Stimulated activated CD8-positive, alpha-beta memory T cell treated with anti-CD3 and anti-CD28 coated beads, Interleukin-7, amount 100 ng/mL, for 48 hours (primary cell): ENCODE data around the gene CAMK2A.

Experiments used
- DNase-seq, 2 donors: peaks; one replicate each; pipeline ENCODE4 v3.0.0-alpha.2; 2020; ENCODE audit warnings: low read depth in 1 of 2; ENCODE audit errors: extremely low read depth in 1 of 2

The CAMK2A gene

DNA sequence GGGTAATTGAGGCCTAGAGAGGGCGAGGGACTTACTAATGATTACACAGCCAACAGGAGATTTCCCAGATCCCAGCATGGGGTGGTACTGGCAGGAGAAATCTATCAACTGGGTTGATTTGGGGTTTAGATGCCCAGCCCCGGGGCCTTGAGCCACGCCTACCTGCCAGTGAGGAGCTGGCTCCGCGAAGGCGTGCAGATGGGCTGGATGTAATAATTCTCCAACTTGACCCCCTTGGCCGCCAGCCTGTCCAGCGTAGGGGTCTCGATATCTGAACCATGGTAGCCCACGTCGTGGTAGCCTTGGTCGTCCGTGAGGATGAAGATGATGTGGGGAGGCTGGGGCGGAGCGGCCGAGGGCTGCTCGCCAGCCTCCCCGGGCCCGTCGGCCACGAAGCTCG lies 12.3 kb upstream of the CAMK2A start:
- no peak for DNase-seq

DNA sequence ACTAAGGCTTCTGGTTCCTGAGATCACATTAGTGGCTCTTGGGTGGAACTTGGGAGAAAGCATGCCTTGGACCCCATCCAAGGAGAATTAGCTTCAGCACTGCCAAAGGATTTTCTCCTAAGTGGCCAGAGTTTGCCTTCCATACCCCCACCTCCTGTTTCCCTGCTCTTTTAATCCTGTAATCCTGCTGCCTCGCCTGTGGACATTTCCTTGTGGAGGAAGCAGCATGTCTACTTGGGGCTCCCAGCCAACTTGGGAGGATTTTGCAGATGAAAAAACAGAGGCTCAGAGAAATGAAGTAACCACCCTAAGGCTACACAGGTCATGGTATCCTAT lies 11.6 kb upstream of the CAMK2A start:
- no peak for DNase-seq

DNA sequence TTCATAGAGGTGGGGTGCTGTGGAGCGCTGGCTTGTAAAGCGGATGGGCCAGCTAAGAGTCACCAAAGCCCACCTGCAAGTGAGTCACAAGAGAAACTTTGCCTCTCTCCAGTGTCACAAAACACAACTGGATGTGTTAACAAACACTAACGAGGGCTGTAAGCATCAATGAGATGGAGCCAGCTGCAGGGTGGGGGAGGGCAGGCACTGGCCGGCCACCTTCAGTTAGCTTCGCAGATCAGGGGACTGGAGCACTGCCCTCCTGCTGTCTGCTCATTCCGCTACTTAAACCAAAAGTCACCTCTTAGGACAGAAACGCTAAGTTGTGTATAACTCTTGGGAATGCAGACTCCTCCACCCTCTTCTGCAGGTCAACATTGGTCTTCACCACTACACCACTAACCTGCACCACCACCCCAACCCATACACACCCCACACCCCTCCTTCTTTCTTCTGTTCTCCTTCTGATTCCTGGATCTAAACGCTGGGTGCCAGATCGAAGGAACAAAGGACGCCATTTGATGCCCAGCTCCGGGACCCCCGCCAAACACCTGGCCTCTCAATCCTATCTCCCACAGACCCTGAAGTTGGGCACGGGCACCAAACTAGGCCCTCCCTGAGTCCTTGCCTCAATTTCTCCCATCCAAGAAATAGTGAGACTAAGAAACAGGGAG lies 11.1 kb upstream of the CAMK2A start:
- DNase-seq: no peak

DNA sequence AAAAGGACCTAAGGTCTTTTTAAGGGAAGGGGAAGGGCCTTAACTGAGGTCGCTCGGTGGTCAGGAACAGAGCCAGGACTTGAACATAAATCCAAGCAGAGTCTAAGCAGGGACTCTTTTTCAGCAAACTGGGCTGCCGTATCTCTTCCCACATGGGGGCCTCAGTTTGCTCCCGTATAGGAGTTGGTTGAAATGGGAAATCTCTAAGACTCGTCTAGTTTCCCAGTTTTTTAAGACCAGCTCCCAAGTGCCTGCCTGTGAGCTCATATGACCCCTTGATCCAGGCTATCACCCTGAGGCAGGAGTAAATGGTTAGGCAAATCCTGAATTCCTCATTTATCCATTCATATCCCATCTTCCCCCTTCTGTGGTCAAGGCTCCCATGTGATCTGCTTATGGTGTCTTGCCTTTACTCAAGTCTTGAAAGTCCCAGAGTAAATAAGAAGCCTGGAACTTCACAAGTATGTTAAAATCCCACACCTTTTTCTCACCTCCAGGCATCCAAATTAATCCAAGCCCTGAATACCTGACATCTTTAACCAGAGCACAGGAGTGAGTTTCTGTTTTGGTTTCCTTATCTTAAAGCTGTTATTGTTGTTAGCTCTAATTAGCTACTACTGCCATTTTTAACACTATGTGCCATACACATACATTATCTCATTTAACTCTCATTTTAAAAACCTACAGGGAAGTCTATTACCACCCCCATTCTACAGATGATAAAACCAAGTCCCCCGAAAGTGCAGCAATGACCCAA lies 10.2 kb upstream of the CAMK2A start:
- no peak for DNase-seq

DNA sequence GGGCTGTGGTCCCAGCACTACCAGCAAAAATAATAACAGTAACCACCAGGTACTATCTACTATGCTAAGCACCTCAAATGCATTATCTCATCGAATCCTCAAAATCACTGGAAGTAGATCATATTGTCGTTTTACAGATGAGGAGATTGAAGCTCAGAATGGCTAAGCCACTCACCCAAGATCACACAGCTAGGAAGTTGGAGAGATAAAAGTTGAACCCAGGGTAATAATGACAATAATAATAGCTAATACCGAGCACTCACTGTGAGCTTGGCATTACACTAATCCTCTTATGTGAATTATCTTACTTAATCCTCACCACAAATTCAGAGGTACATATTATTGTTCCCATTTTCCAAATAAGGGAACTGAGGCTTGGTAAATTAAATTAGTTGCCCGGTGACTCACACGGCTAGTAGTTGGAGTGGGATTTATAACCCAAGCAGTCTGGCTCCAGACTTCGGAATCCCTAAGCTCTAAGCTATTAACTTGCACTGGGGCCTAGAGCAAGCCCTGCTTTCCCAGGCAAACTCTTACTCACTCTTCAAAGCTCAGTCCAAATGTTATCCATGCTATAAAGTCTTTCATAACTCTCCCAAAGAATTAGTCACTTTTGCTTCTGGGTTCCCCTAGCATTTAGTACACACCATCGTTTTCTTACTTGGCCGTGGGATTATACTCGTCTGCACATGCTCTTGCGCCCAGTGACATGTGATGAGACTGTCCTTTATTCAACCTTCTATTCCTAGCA lies 9.3 kb upstream of the CAMK2A start:
- no peak for DNase-seq

DNA sequence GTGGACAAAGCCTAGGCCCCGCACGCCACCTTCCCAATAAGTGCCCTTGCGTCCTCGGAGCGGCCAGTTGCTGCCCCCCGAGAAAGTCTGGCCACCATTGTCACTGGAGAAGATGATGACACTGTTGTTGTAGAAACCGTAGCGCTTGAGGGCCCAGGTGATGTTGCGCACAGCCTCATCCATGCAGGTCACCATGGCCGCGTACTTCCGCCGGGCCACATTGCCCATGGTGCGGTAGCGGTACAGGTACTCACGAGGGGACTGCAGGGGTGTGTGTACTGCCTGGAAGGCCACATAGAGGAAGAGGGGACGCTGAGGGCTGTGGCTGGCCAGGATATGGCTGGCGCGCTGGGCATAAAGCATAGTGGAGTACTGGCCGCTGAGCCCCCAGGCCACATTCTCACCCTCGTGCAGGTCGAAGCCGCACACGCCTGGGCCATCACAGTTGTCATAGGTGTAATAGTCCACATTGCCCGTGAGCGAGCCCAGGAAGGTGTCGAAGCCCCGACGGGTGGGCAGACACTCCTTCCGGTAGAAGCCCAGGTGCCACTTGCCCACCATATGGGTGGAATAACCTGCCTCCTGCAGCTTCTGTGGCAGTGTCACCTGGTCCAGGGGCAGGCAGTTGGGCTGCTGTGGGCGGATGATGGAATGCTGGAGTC lies 8.5 kb upstream of the CAMK2A start:
- no peak for DNase-seq

DNA sequence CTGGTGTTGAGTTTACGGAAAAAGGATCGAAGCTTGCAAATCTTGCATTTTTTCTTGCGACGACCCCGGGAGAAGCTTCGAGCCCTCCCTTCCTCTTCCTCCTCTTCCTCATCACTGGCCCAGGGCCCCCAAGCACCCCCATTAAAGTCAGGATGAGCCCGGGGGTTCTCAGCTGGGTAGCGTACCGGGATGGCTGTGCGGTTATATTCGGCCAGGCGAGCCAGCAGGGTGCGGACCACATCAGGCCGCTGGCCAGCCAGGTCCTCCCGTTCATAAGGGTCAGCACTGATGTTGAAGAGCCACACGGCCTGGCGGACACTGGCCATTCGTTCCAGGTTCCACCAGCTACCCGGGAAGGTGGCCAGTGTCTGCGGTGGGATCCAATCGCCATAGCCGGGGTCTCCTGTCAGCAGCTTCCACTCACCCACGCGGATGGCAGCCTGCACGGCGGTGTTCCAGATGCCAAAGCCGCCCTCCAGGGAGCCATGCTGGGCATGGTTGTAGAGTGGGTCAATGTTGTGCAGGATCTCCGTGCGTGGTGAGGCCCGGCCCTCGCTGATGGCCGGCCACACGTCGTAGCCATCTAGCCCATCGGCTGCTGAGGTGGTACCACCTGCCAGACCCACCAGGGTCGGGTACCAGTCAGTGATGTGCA lies 7.8 kb upstream of the CAMK2A start:
- DNase-seq: no peak

DNA sequence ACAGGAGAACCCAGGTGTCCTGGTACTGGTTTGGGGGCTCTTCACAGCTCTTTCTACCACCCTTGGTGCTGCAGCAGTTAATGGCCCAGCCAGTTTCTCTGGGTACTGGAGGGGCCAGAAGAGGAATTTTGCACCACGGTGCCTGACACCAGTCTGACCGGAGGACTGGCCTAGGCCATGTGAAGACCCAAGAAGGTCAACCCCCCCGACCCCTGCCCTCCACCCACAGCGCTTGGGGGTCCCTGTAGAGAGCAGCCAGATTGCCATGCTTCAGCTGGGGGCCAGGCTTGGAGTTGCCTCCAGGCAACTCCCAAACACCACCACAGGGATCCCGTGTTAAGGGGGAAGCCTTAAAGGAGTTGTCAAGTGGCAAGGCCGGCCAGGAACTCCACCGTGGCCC lies 6.9 kb upstream of the CAMK2A start:
- no peak for DNase-seq

DNA sequence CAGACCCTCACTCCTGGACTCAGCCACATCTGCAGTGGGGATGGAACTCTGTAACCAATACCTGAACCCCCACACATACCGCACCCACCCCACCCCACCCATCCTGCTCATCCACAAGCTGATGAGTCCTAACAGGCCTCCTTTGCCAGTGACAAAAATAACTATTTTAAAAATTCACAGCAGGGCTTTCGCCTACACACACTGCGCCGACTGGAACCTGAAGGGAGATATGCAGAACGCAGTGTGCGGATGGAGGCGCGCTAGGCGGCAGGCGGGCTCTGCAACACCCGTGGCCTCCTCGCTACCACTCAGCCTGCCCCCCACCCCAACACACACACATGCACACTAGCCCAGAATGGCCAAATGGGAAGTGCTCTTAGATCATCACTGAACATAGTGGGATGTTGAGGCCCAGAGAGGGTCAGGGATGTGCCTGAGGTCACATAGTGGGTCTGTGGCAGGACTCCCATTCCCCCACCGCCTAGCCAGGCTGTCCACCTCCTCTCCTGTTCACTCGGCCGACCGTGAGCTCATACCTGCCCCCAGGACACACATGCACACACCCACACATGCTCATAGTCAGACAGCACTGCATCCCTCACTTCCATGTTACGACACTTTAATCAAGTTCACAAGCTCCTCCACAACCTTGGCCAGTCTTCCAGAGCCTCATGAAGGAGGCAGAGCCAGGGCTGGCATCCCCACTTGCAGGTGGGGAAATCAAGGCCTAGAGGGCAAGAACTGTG lies 6.3 kb upstream of the CAMK2A start:
- DNase-seq: no peak

DNA sequence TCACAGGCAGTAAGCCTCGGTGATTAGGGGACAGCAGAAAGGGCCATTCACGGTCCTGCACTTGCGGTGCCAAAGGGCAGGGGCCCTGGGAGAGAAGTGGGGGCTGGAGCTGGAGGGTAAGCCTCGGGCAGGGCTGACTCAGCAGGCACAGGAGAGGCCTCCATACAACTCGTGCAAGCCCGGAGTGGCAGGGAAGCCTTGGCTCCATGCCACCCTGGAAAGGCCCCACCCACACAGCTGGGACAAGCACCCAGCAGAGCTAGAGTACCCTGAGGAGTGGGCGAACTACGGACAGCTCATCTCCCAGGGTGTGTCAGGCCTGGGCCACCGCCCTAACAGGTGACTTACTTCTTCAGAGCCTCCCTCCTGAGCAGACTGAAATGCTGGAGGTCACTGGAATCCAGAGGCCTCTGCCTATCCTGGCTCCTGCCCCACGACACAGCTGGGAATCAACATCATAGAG lies 5.6 kb upstream of the CAMK2A start:
- DNase-seq: no peak

DNA sequence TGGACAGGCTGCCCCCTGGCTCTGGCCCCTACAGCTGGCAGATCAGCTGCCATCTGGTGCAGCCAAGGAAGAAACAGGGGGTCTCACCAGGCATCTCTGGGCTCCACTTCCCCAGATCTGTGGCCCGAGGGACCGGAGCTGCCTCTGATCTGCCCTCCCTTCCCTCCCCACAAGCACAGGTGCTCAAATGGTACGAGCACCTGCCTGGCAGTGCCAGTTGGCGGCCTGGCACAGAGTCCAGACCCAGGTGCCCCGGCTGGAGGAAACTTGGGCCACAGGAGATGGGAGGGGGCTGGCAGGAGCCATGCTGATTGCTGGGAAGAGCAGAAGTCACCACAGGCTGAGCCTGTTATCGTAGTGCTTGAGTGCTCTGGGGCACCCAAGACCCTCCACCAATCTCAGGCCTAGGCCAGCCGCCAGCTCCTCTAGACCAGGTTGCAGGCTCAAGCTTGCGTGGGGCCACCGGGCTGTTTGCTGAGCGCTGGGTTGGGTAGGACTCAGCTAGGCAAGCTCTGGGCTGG lies 5.0 kb upstream of the CAMK2A start:
- no peak for DNase-seq

DNA sequence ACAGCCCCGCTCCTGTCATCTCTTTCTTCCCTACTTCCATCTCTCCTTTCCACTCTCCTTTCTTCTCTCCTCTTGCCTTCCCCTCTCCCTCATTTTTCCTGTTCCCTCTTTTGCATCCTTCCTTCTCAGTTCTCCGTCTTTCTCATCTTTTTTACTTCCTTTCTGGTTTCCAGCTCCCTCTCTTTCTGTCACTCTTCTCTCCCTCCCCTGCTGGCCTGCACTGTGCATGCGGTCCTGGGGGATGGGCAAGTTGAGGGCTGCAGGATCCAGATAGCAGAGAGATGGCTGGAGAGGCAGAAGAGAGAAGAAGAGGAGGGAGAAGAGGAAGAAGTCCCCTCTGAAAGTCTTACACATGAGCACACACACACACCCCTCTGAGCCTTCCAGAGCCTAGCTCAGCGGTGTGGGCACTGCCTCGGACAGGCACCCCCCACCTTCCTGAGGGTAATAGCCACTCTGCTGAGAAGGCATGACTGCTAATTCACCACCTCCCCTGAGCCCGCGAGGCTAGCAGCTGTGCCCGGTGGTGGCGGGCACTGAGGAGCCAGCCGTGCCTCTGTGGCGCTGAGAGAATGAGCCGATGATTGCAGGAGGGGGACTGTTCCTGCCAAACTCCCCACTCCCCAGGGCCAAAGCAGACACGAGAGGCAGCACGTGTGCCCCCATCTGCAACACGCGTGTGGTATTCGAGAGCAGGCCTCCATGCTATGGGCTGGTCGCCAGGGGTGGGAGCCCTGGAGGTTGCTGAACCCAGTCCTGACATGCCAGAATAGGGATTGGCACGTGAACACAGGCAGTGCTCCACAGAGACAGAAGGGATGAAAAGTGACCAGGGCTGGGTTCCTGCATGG lies 3.7 kb upstream of the CAMK2A start:
- no peak for DNase-seq

DNA sequence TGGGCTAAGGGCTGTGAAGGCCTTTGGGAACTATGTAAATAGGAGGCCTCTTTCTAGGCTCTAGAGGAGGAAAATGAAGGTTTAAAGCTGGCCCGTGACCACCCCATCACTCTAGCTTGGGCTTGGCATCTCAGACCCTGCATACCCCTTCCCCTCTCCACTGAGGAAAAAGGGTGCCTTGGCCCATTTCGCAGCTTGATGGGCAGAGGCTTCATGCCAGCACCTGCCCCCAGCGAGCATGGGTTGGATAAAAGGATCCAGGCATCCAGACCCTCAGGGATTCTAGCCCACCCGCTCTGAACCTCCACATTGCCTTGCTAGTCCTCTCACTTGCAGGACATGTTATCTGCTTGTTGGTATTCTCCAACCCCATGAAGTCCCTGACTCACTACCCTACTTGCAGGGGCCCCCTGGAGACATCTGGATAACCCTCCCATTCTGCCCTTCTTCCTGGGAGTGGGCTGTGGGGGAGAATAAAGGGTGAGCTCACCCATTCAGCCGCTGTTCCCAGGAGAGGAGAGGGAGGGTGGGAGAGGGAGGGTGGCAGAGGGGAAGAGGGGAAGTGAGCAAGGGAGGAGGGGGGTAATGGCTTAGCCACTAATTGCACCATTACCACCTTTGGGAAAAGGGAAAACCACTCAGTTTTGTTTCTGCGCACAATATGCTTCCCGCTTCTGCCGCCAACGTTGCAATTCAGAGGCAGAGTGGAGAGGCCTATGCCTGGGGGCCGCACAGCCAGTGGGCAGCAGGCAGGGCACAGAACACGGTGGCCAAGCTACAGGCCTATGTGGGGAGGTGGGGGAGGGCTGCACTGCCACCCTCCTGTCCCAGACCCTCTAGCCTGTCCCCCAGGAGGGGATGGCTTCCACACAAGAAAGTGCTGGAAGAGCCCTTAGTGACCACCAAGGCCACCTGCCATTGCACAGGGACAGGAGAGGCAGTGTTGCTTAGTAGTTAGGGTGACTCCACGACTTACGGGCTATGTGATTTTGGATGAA lies 2.1 kb upstream of the CAMK2A start:
- no peak for DNase-seq

DNA sequence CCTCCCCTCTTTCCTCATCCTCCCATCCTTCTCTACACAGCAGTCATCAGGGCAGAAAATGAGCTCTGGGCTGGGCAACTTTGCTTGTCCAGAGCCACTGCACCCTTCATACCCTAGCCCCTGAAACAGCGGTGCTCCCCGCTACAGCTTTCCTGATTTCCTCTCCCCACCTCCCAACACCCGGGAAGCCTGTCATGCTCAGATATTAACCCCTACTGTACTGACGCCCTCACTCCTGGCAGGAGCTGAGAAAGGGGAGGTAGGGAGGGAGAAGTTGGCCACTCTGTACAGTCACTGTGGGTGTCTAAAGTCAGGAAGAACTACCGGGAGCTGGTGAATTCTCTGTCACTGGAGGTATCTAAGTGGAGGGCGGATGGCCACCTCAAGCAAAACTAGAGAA lies 782 bp downstream of the CAMK2A start:
- no peak for DNase-seq

DNA sequence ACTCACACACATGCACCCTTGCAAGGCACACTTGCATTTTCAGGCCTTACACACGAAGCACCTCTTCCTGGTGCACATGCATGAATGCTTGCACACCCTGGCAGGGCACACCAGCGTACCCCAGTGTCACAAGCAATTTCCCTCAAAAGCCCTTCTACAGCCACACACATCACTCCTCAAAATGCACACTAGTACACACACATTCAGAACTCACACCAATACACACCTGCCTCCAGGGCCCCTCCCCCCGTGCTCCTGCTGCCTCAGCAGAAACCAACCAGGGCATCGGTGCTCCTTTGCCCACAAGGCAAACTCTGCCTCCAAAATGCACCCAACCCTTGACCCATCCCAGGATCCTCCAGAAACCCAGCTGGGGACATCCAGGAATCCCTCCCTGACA lies 1.2 kb downstream of the CAMK2A start:
- no peak for DNase-seq

DNA sequence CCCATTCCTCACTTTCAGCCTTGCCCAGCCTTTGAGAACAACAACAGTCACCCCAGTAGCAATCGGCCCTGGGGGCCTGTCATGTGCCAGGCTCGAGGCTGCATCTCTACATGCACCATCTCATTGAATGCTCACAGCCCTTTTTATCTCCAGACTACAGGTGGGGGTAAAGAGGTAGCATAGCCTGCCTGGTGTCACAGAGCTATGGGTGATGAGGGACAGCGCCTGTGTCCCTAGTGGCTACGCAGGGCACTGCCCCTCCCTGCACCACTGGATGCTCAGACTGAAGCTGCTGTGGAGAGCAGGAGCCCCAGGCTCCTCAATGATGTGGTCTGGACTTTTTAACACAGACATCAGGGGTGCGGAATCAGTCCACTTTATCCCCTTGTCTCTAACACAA lies 2.8 kb downstream of the CAMK2A start:
- no peak for DNase-seq

DNA sequence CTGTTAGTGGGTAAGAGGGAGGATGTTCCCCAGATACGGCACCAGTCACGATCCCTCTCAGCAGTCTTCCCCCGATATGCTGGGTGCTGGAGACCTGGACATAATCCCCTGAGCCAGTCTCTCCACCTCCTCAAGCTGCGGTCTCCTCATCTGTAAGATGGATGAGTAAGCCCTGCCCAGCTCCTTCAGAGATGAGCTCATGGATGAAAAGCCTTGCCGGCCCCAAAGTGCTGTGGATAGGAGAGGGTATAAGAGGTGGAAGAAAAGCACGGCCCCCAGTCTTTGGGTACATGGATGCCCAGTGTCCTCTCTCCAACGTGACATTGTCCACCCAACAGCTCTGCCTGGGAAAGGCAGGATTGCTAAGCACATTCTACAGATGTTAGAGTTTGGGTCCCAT lies 4.5 kb downstream of the CAMK2A start:
- DNase-seq: no peak

DNA sequence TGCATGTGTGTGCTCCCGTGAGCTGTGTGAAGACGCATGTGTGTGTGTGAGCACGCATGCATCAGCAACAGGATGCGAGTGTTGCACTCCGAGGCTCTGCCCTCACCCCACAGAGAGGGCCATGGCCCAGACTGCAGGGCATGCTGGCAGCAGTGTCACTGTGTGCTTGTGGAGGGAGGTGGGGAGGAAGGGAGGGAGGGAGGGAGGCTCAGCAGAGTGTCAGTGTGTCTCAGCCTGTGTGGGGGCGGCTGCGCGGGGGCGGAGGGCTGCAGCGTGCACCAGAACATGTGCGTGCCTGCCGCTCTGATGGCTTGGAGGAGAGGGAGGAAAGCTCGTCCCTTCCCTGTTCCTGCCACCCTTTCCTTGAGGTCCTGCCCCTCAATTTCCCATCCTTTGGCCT lies 5.3 kb downstream of the CAMK2A start:
- DNase-seq: no peak
